ENCODE data around the gene ABHD2.

GRCh38 chr15:89197503-89197971 lies 109.3 kb downstream of the ABHD2 start:
- TF ChIP-seq EZH2 (IDR thresholded peaks at IDR 0.05; ENCODE audit: borderline replicate concordance, low read depth, low read length, poor library complexity, severe bottlenecking) (no peak), CTCF (conservative IDR thresholded peaks at IDR 0.05; ENCODE audit: low read depth, low read length) (no peak)
